ENCODE data around the gene ATXN10. TPM values are rescaled to one million over a fixed set of nuclear protein-coding genes. Genes with fewer than 3 reads are reported as not detected.
"Not testable (repeated sequence)": the region's sequence is repeated elsewhere in the genome, so short reads cannot be mapped to it uniquely, and the experiment has no call there.

Gene ATXN10
- total and polyA plus RNA-seq, 2 donors (not counting 1 experiment from before 2014, with no cell fraction given): 52.3 to 95.5 TPM

GRCh38 chr22:45667486-45667885 is 4.1 kb upstream of the ATXN10 start:
- Histone ChIP-seq H3K9ac (ENCODE audit: low read length) (no peak overlapping the region), H3K4me3 (ENCODE audit: control extremely low read depth in 1 of 5, extremely low read depth in 1 of 5, insufficient read depth in 1 of 5, low read depth in 2 of 5, low read length in 4 of 5) (no peak overlapping the region), H3K27ac (ENCODE audit: low read length in 2 of 2) (no peak overlapping the region), H4K20me1 (ENCODE audit: control insufficient read depth, insufficient read depth, low read length, poor library complexity, severe bottlenecking) (peaks cover 3% of the 10 kb centered on the region), H3K4me1 (ENCODE audit: control insufficient read depth in 2 of 2, insufficient read depth in 2 of 2, low read length in 2 of 2) (peaks cover 5 to 8% of the 10 kb centered on the region in 2 donors), H3K36me3 (replicated peaks in 1 of 2; ENCODE audit: control extremely low read depth in 1 of 2, control insufficient read depth in 1 of 2, extremely low read depth in 1 of 2, insufficient read depth in 2 of 2, low read length in 1 of 2) (no peaks in the 10 kb centered on the region), H3K79me2 (ENCODE audit: control insufficient read depth, insufficient read depth, low read length) (peaks cover 13% of the 10 kb centered on the region), H3K4me2 (replicated peaks; ENCODE audit: low read depth, low read length, poor library complexity, severe bottlenecking) (no peak overlapping the region), H3K9me3 (ENCODE audit: control extremely low read depth in 1 of 3, control insufficient read depth in 2 of 3, insufficient read depth in 1 of 3, low read length in 2 of 3) (no peaks in the 10 kb centered on the region), H2AFZ (ENCODE audit: insufficient read depth, low read depth, low read length, poor library complexity, severe bottlenecking) (no peak overlapping the region), H3K27me3 (replicated peaks in 1 of 4; ENCODE audit: control extremely low read depth in 1 of 4, control insufficient read depth in 3 of 4, insufficient read depth in 4 of 4, low read length in 3 of 4) (peaks cover 0 to 3% (median 0%) of the 10 kb centered on the region in 4 experiments)
- Mint-ChIP-seq H3K27ac (no peak overlapping the region), H3K4me3 (no peak overlapping the region), H3K27me3 (peaks cover 9% of the 10 kb centered on the region), H3K9me3 (ENCODE audit: insufficient read depth) (no peaks in the 10 kb centered on the region), H3K4me1 (peaks cover 2% of the 10 kb centered on the region)
- no peak for ATAC-seq (ENCODE audit: low read depth)
- no peak for DNase-seq
- intact Hi-C loops (cut with micrococcal nuclease): no loop called here
- ChIA-PET POLR2A (no interaction called here), CTCF (interaction anchor here (0.7 to 0.8 kb wide), 2 partner anchors 10 to 20 kb away, joined by 3 read pairs; no protein-coding TSS in a partner anchor)
- no CpG with 5 or more reads among the region's 5 CpGs for WGBS (ENCODE audit: insufficient coverage)
- TF ChIP-seq CTCF (IDR thresholded peaks at IDR 0.05): no peak
- no peak for TF ChIP-seq EZH2 (IDR thresholded peaks at IDR 0.05; ENCODE audit: borderline replicate concordance, insufficient read depth, low read depth, low read length, poor library complexity, severe bottlenecking)

GRCh38 chr22:45670363-45670762 is 1.3 kb upstream of the ATXN10 start:
- Histone ChIP-seq H3K79me2 (ENCODE audit: control insufficient read depth, insufficient read depth, low read length) (peaks cover 42% of the 10 kb centered on the region), H4K20me1 (ENCODE audit: control insufficient read depth, insufficient read depth, low read length, poor library complexity, severe bottlenecking) (peaks cover 13% of the 10 kb centered on the region), H3K4me1 (ENCODE audit: control insufficient read depth in 2 of 2, insufficient read depth in 2 of 2, low read length in 2 of 2) (peaks cover 17 to 19% of the 10 kb centered on the region in 2 donors)
- intact Hi-C loops (cut with micrococcal nuclease): loop anchor here (2.0 kb wide), 1 partner anchor 14 kb away; no protein-coding TSS in a partner anchor
- H3K4me3 ChIP-seq (ENCODE audit: control extremely low read depth in 1 of 5, extremely low read depth in 1 of 5, insufficient read depth in 1 of 5, low read depth in 2 of 5, low read length in 4 of 5); H2AFZ ChIP-seq (ENCODE audit: insufficient read depth, low read depth, low read length, poor library complexity, severe bottlenecking); CTCF ChIA-PET; H3K9me3 ChIP-seq (ENCODE audit: control extremely low read depth in 1 of 3, control insufficient read depth in 2 of 3, insufficient read depth in 1 of 3, low read length in 2 of 3); POLR2A ChIA-PET; H3K27ac ChIP-seq (ENCODE audit: low read length in 2 of 2); H3K4me3 Mint-ChIP-seq; H3K27me3 Mint-ChIP-seq; H3K27me3 ChIP-seq (replicated peaks in 1 of 4; ENCODE audit: control extremely low read depth in 1 of 4, control insufficient read depth in 3 of 4, insufficient read depth in 4 of 4, low read length in 3 of 4); H3K27ac Mint-ChIP-seq; H3K36me3 ChIP-seq (replicated peaks in 1 of 2; ENCODE audit: control extremely low read depth in 1 of 2, control insufficient read depth in 1 of 2, extremely low read depth in 1 of 2, insufficient read depth in 2 of 2, low read length in 1 of 2); H3K4me2 ChIP-seq (replicated peaks; ENCODE audit: low read depth, low read length, poor library complexity, severe bottlenecking); ATAC-seq (ENCODE audit: low read depth); H3K9me3 Mint-ChIP-seq (ENCODE audit: insufficient read depth); DNase-seq; H3K9ac ChIP-seq (ENCODE audit: low read length): not testable (repeated sequence)
- WGBS (ENCODE audit: insufficient coverage): 100% methylated on average over 1 of the region's 2 CpGs
- H3K4me1 Mint-ChIP-seq: peaks cover 25% of the 10 kb centered on the region
